Kidney epithelial cell (primary cell): ENCODE results near the gene TLX2. TPM values are rescaled to one million over a fixed set of nuclear protein-coding genes. Genes with fewer than 3 reads are reported as not detected.

ENCODE experiments used
- DNase-seq: peaks from one replicate; pipeline ENCODE4 v3.0.0-alpha.2; 2010; ENCODE audit warnings: low read depth
- H3K27me3 ChIP-seq: 2 replicates; pipeline ENCODE4 v1.6.0; 2011; ENCODE audit warnings: low read length; ENCODE audit not compliant: control insufficient read depth, insufficient read depth
- H3K36me3 ChIP-seq: 2 replicates; pipeline ENCODE4 v1.5.1; 2011; ENCODE audit warnings: low read length; ENCODE audit not compliant: control insufficient read depth, insufficient read depth
- H3K4me3 ChIP-seq: 2 replicates; pipeline ENCODE4 v1.5.1; 2011; ENCODE audit warnings: low read depth, mild to moderate bottlenecking, control low read depth, low read length
- CTCF ChIP-seq: IDR thresholded peaks from 2 replicates; pipeline ENCODE4 v1.5.1; 2011; ENCODE audit warnings: mild to moderate bottlenecking, moderate library complexity, low read length, control low read depth, inconsistent platforms; ENCODE audit not compliant: insufficient read depth, poor library complexity, severe bottlenecking
- total RNA-seq: library from RNA; depleted of rRNA; stranded (reverse); fragments of >200 nt; gene quantifications from 2 replicates; pipeline ENCODE4 v1.2.3, GENCODE V29; 2015

The TLX2 gene
- total RNA-seq, 1 donor from 2014 or later, result not detected

GRCh38 chr2:74554820-74555531 is 40.7 kb downstream of the TLX2 start:
- Histone ChIP-seq H3K4me3 (peak overlapping the region; percentile 80), H3K27me3 (no peaks in the 10 kb centered on the region), H3K36me3 (no peaks in the 10 kb centered on the region)
- no peak for TF ChIP-seq CTCF
- DNase-seq, result no peak

- Histone ChIP-seq H3K36me3 (no peaks in the 10 kb centered on the region), H3K4me3 (peak overlapping the region; percentile 80), H3K27me3 (no peaks in the 10 kb centered on the region)
- no peak for TF ChIP-seq CTCF
- DNase-seq, result no peak
Observed at GRCh38 chr2:74555610-74556103, 41.4 kb downstream of the TLX2 start.

- Histone ChIP-seq H3K36me3 (no peaks in the 10 kb centered on the region), H3K27me3 (no peaks in the 10 kb centered on the region), H3K4me3 (no peak overlapping the region)
- TF ChIP-seq CTCF, result no peak
- no peak for DNase-seq
Observed at GRCh38 chr2:74556159-74556558, 41.9 kb downstream of the TLX2 start.

GRCh38 chr2:74556831-74557370 is 42.7 kb downstream of the TLX2 start:
- Histone ChIP-seq H3K4me3 (no peak overlapping the region), H3K36me3 (no peaks in the 10 kb centered on the region), H3K27me3 (no peaks in the 10 kb centered on the region)
- TF ChIP-seq CTCF, result no peak
- DNase-seq, result no peak

GRCh38 chr2:74558284-74559230 is 44.3 kb downstream of the TLX2 start:
- no peak for TF ChIP-seq CTCF

More at GRCh38 chr2:74558284-74559230, 44.3 kb downstream of the TLX2 start:
- Histone ChIP-seq H3K4me3 (no peak overlapping the region), H3K27me3 (no peaks in the 10 kb centered on the region), H3K36me3 (no peaks in the 10 kb centered on the region)
- DNase-seq, result no peak
